PC-9 (cell line): ENCODE measurements around the gene SEMA5A. TPM values are rescaled to one million over a fixed set of nuclear protein-coding genes. Genes with fewer than 3 reads are reported as not detected.

Source experiments
- BruUV-seq: library from RNA; stranded (reverse); fragments of 400-500 nt; replicated peaks from 2 replicates; lab custom pipeline; 2021; lab: Mats Ljungman, UMichigan
- CTCF ChIA-PET: fragments of 300-600 bp; sonication (Branson Sonifier 250); formaldehyde crosslinking; loops from one replicate; lab custom pipeline; 2022; ENCODE audit warnings: antibody characterized with exemption; lab: Charles Lee
- POLR2A ChIA-PET: fragments of 300-600 bp; sonication (Branson Sonifier 250); formaldehyde crosslinking; loops from one replicate; lab custom pipeline; 2022; ENCODE audit warnings: antibody characterized with exemption; ENCODE audit not compliant: unreplicated experiment; lab: Charles Lee
- DNase-seq, 2 experiments: peaks; one replicate each; pipeline versions ENCODE4 v3.0.0 to v3.0.0-alpha.2; 2015 to 2022; ENCODE audit warnings: mixed read lengths in 1 of 2
- H2AFZ ChIP-seq: fragments of 200-600 bp; sonication (generic); 2 replicates; pipeline ENCODE4 v1.8.1; 2017; ENCODE audit warnings: antibody characterized with exemption
- H3F3A ChIP-seq: fragments of 200-600 bp; sonication (generic); 2 replicates; pipeline ENCODE4 v1.8.1; 2017; ENCODE audit warnings: antibody characterized with exemption, mild to moderate bottlenecking, low read depth; ENCODE audit not compliant: insufficient read depth
- H3K27ac ChIP-seq: fragments of 200-600 bp; sonication (generic); 2 replicates; pipeline ENCODE4 v1.6.1; 2016; ENCODE audit warnings: mixed run types
- H3K27me3 ChIP-seq: fragments of 200-600 bp; sonication (generic); 2 replicates; pipeline ENCODE4 v1.6.1; 2016; ENCODE audit warnings: low read depth, mixed run types; ENCODE audit not compliant: insufficient read depth
- H3K36me3 ChIP-seq: fragments of 200-600 bp; sonication (generic); 2 replicates; pipeline ENCODE4 v1.6.1; 2016; ENCODE audit warnings: low read depth, mixed run types
- H3K4me1 ChIP-seq: fragments of 200-600 bp; sonication (generic); replicated peaks from 2 replicates; pipeline ENCODE4 v1.6.1; 2016; ENCODE audit warnings: mixed run types; ENCODE audit not compliant: insufficient read depth
- H3K4me2 ChIP-seq: fragments of 200-600 bp; sonication (generic); 2 replicates; pipeline ENCODE4 v1.6.1; 2017; ENCODE audit warnings: mixed run types
- H3K4me3 ChIP-seq: fragments of 200-600 bp; sonication (generic); 2 replicates; pipeline ENCODE4 v1.6.1; 2016; ENCODE audit warnings: mixed run types
- H3K79me2 ChIP-seq: fragments of 200-600 bp; sonication (generic); 2 replicates; pipeline ENCODE4 v1.6.1; 2017; ENCODE audit warnings: low read depth, mixed run types
- H3K9me2 ChIP-seq: fragments of 200-600 bp; sonication (generic); 2 replicates; pipeline ENCODE4 v1.8.1; 2017; ENCODE audit warnings: mild to moderate bottlenecking; ENCODE audit not compliant: insufficient read depth
- H3K9me3 ChIP-seq: fragments of 200-600 bp; sonication (generic); 2 replicates; pipeline ENCODE4 v1.8.1; 2016; ENCODE audit warnings: low read depth; ENCODE audit not compliant: insufficient read depth
- H4K20me1 ChIP-seq: fragments of 200-600 bp; sonication (generic); 2 replicates; pipeline ENCODE4 v1.8.1; 2017; ENCODE audit not compliant: insufficient read depth
- EZH2 ChIP-seq: fragments of 200-600 bp; sonication (generic); IDR thresholded peaks from 2 replicates; pipeline ENCODE4 v1.8.0; 2017; ENCODE audit warnings: antibody characterized with exemption, low read depth
- intact Hi-C: fragments of 100-400 bp; cut with micrococcal nuclease; formaldehyde crosslinking; loops from one replicate; pipeline ENCODE4 v1.10.0; 2022; ENCODE audit not compliant: unreplicated experiment
- total RNA-seq: library from RNA; stranded (reverse); gene quantifications from 2 replicates; pipeline ENCODE4 v1.2.3, GENCODE V29; 2021
- TF ChIP-seq, protein P1 (sequence below): fragments of 200-600 bp; sonication (generic); conservative IDR thresholded peaks from 2 replicates; pipeline ENCODE4 v1.6.1; 2017; ENCODE audit warnings: mixed run types, antibody characterized with exemption, mild to moderate bottlenecking, moderate library complexity

SEMA5A gene
- total RNA-seq, 1 experiment from 2014 or later: not detected

GRCh38 chr5:9588254-9588653 lies 42.4 kb upstream of the SEMA5A start:
- POLR2A ChIA-PET: no interaction called here
- H4K20me1 ChIP-seq: no peaks in the 10 kb centered on the region
- intact Hi-C loops: no loop called here
- H3K27me3 ChIP-seq: no peaks in the 10 kb centered on the region
- H3K79me2 ChIP-seq: no peaks in the 10 kb centered on the region
- CTCF ChIA-PET: no interaction called here
- H3K4me1 ChIP-seq: no peaks in the 10 kb centered on the region
- H3F3A ChIP-seq: 0 out of 2 replicates have a peak, but pooled peaks cover 4% of the 10 kb centered on the region
- no peak overlapping the region for H3K4me3 ChIP-seq
- no peak overlapping the region for H2AFZ ChIP-seq
- no peak overlapping the region for H3K4me2 ChIP-seq
- no TSS peak for BruUV-seq
- no peak for DNase-seq
- no peak overlapping the region for H3K27ac ChIP-seq
- no peaks in the 10 kb centered on the region for H3K9me3 ChIP-seq
- H3K36me3 ChIP-seq: no peaks in the 10 kb centered on the region
- no peaks in the 10 kb centered on the region for H3K9me2 ChIP-seq
- no peak for TF ChIP-seq EZH2
- TF ChIP-seq, protein P1, sequence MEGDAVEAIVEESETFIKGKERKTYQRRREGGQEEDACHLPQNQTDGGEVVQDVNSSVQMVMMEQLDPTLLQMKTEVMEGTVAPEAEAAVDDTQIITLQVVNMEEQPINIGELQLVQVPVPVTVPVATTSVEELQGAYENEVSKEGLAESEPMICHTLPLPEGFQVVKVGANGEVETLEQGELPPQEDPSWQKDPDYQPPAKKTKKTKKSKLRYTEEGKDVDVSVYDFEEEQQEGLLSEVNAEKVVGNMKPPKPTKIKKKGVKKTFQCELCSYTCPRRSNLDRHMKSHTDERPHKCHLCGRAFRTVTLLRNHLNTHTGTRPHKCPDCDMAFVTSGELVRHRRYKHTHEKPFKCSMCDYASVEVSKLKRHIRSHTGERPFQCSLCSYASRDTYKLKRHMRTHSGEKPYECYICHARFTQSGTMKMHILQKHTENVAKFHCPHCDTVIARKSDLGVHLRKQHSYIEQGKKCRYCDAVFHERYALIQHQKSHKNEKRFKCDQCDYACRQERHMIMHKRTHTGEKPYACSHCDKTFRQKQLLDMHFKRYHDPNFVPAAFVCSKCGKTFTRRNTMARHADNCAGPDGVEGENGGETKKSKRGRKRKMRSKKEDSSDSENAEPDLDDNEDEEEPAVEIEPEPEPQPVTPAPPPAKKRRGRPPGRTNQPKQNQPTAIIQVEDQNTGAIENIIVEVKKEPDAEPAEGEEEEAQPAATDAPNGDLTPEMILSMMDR: no peak

GRCh38 chr5:9587135-9587534 lies 41.3 kb upstream of the SEMA5A start:
- POLR2A ChIA-PET: no interaction called here
- BruUV-seq: no TSS peak
- 0 out of 2 replicates have a peak, but pooled peaks cover 5% of the 10 kb centered on the region for H3F3A ChIP-seq
- H4K20me1 ChIP-seq: no peaks in the 10 kb centered on the region
- H3K4me3 ChIP-seq: no peak overlapping the region
- intact Hi-C loops: no loop called here
- no peaks in the 10 kb centered on the region for H3K36me3 ChIP-seq
- H3K27ac ChIP-seq: no peak overlapping the region
- no peaks in the 10 kb centered on the region for H3K79me2 ChIP-seq
- no peak overlapping the region for H3K4me2 ChIP-seq
- TF ChIP-seq EZH2: no peak
- TF ChIP-seq, protein P1: no peak
- H3K9me2 ChIP-seq: no peaks in the 10 kb centered on the region
- no peak for DNase-seq
- CTCF ChIA-PET: no interaction called here
- H2AFZ ChIP-seq: no peak overlapping the region
- H3K27me3 ChIP-seq: no peaks in the 10 kb centered on the region
- H3K9me3 ChIP-seq: no peaks in the 10 kb centered on the region
- no peaks in the 10 kb centered on the region for H3K4me1 ChIP-seq

GRCh38 chr5:9582406-9582805 lies 36.5 kb upstream of the SEMA5A start:
- Histone ChIP-seq H3K9me3 (no peaks in the 10 kb centered on the region), H3F3A (0 out of 2 replicates have a peak, but pooled peaks cover 5% of the 10 kb centered on the region), H3K36me3 (no peaks in the 10 kb centered on the region), H4K20me1 (no peaks in the 10 kb centered on the region), H3K4me1 (no peaks in the 10 kb centered on the region), H3K4me2 (no peak overlapping the region), H3K9me2 (no peaks in the 10 kb centered on the region), H3K4me3 (no peak overlapping the region), H3K79me2 (no peaks in the 10 kb centered on the region), H2AFZ (no peak overlapping the region), H3K27me3 (no peaks in the 10 kb centered on the region), H3K27ac (no peak overlapping the region)
- ChIA-PET POLR2A (no interaction called here), CTCF (no interaction called here)
- no peak for DNase-seq
- TF ChIP-seq, protein P1: no peak
- no peak for TF ChIP-seq EZH2
- BruUV-seq: no TSS peak
- intact Hi-C loops: no loop called here
